A673 (cell line): Measurements from ENCODE around the gene THRB. TPM values are rescaled to one million over a fixed set of nuclear protein-coding genes. Genes with fewer than 3 reads are reported as not detected.

Experiments
- BruUV-seq: library from RNA; stranded (reverse); fragments of 400-500 nt; replicated peaks from 2 replicates; lab custom pipeline; 2021; lab: Mats Ljungman, UMichigan
- CTCF ChIA-PET: fragments of 300-600 bp; sonication (Branson Sonifier 250); formaldehyde crosslinking; loops from one replicate; lab custom pipeline; 2022; ENCODE audit warnings: antibody characterized with exemption; lab: Charles Lee
- POLR2A ChIA-PET: fragments of 300-600 bp; sonication (Branson Sonifier 250); formaldehyde crosslinking; loops from one replicate; lab custom pipeline; 2022; ENCODE audit warnings: antibody characterized with exemption; ENCODE audit not compliant: low non-redundant PET; lab: Charles Lee
- DNase-seq: peaks from one replicate; pipeline ENCODE4 v3.0.0-alpha.2; 2015; ENCODE audit warnings: low spot score
- H3K27ac ChIP-seq: fragments of 200-600 bp; sonication (generic); 2 replicates; pipeline ENCODE4 v1.5.1; 2016; ENCODE audit warnings: mixed run types, low read depth, mild to moderate bottlenecking, mixed read lengths, antibody characterized with exemption, low read length; ENCODE audit not compliant: poor library complexity, severe bottlenecking
- H3K27me3 ChIP-seq: fragments of 200-600 bp; sonication (generic); replicated peaks from 2 replicates; pipeline ENCODE4 v1.6.1; 2017; ENCODE audit warnings: mixed run types, low read depth, mild to moderate bottlenecking, mixed read lengths, antibody characterized with exemption, low read length; ENCODE audit not compliant: insufficient read depth, poor library complexity
- H3K36me3 ChIP-seq: fragments of 200-600 bp; sonication (generic); 2 replicates; pipeline ENCODE4 v1.6.1; 2016; ENCODE audit warnings: mixed run types, mild to moderate bottlenecking, mixed read lengths, antibody characterized with exemption, low read length; ENCODE audit not compliant: insufficient read depth, poor library complexity, severe bottlenecking
- H3K4me1 ChIP-seq: fragments of 200-600 bp; sonication (generic); 2 replicates; pipeline ENCODE4 v1.6.1; 2017; ENCODE audit warnings: mixed run types, mild to moderate bottlenecking, mixed read lengths, antibody characterized with exemption, low read length; ENCODE audit not compliant: insufficient read depth, poor library complexity, severe bottlenecking
- H3K4me3 ChIP-seq: fragments of 200-600 bp; sonication (generic); 2 replicates; pipeline ENCODE4 v1.5.1; 2016; ENCODE audit warnings: low read depth, mixed run types, mild to moderate bottlenecking, mixed read lengths, low read length; ENCODE audit not compliant: poor library complexity, severe bottlenecking
- H3K9me3 ChIP-seq: fragments of 200-600 bp; sonication (generic); 2 replicates; pipeline ENCODE4 v1.6.1; 2016; ENCODE audit warnings: mixed run types, low read depth, mild to moderate bottlenecking, mixed read lengths, antibody characterized with exemption, low read length; ENCODE audit not compliant: poor library complexity, severe bottlenecking
- EZH2 ChIP-seq: fragments of 200-600 bp; sonication (generic); IDR thresholded peaks from 2 replicates; pipeline ENCODE4 v1.6.1; 2017; ENCODE audit warnings: borderline replicate concordance, low read depth, mild to moderate bottlenecking, mixed read lengths, antibody characterized with exemption, low read length; ENCODE audit not compliant: poor library complexity, severe bottlenecking
- intact Hi-C: fragments of 100-400 bp; cut with micrococcal nuclease; formaldehyde crosslinking; loops from one replicate; pipeline ENCODE4 v1.10.0; 2022; ENCODE audit not compliant: unreplicated experiment
- total RNA-seq: library from RNA; stranded (reverse); gene quantifications from 2 replicates; pipeline ENCODE4 v1.2.3, GENCODE V29; 2021
- TF ChIP-seq, protein P1 (sequence below): fragments of 300-800, 200-600 bp; sonication (generic); conservative IDR thresholded peaks from 2 replicates; pipeline ENCODE4 v1.5.1; 2017; ENCODE audit warnings: low read depth, mild to moderate bottlenecking, antibody characterized with exemption, low read length, moderate library complexity, mixed read lengths

The THRB gene
- total RNA-seq, 1 experiment from 2014 or later, result 0.11 TPM

DNA sequence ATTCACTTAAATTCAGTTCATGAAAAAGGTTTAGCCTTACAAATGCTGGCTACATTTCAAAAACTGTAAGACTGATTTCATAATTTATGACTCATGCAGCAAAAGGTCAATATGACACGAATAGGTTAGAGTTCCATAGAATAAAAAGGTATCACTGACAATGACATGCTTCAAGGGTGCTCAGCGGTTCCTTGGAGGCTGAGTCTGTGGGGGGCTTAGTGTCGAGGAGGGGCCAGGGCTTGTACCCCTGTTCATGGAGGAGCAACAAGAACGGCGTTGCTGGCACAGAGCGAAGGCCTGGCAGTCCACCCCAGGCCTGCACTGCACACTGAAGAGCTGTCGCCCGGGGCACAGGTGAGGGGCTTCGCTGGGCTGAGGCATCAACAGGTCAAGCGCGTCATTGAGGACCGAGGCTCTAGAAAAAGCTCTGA is 375.3 kb downstream of the THRB start:
- POLR2A ChIA-PET, result no interaction called here
- Histone ChIP-seq H3K9me3 (no peaks in the 10 kb centered on the region), H3K4me1 (no peaks in the 10 kb centered on the region), H3K4me3 (no peak overlapping the region), H3K27ac (no peak overlapping the region), H3K36me3 (no peaks in the 10 kb centered on the region), H3K27me3 (no peaks in the 10 kb centered on the region)
- no peak for DNase-seq
- CTCF ChIA-PET, result no interaction called here
- intact Hi-C loops, result no loop called here
- TF ChIP-seq, protein P1, sequence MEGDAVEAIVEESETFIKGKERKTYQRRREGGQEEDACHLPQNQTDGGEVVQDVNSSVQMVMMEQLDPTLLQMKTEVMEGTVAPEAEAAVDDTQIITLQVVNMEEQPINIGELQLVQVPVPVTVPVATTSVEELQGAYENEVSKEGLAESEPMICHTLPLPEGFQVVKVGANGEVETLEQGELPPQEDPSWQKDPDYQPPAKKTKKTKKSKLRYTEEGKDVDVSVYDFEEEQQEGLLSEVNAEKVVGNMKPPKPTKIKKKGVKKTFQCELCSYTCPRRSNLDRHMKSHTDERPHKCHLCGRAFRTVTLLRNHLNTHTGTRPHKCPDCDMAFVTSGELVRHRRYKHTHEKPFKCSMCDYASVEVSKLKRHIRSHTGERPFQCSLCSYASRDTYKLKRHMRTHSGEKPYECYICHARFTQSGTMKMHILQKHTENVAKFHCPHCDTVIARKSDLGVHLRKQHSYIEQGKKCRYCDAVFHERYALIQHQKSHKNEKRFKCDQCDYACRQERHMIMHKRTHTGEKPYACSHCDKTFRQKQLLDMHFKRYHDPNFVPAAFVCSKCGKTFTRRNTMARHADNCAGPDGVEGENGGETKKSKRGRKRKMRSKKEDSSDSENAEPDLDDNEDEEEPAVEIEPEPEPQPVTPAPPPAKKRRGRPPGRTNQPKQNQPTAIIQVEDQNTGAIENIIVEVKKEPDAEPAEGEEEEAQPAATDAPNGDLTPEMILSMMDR, result no peak
- no peak for TF ChIP-seq EZH2
- no TSS peak for BruUV-seq

DNA sequence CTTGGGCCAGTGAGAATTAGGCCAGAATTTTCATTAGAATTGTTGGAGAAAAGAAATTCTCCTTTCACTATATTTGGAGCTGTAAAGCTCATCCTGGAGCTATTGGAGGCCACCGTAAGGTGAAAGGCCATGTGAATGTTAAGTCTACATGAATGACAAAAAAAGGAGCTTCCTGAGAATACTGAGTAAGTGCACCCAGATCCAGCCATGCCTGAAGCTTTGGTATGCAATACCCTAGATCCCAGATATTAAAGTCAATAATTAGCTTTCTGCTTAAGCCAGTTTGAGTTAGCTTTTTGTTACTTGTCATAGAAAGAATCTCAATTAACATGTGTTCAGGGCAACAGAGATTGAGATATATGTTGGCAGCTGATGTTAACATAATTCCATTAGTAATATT is 377.1 kb downstream of the THRB start:
- no TSS peak for BruUV-seq
- no peaks in the 10 kb centered on the region for H3K36me3 ChIP-seq
- no peak overlapping the region for H3K27ac ChIP-seq
- TF ChIP-seq EZH2, result no peak
- TF ChIP-seq, protein P1, result no peak
- H3K4me1 ChIP-seq, result no peaks in the 10 kb centered on the region
- ChIA-PET CTCF (no interaction called here), POLR2A (no interaction called here)
- DNase-seq, result no peak
- H3K4me3 ChIP-seq, result no peak overlapping the region
- H3K9me3 ChIP-seq, result no peaks in the 10 kb centered on the region
- peaks cover 3% of the 10 kb centered on the region for H3K27me3 ChIP-seq
- intact Hi-C loops, result no loop called here

DNA sequence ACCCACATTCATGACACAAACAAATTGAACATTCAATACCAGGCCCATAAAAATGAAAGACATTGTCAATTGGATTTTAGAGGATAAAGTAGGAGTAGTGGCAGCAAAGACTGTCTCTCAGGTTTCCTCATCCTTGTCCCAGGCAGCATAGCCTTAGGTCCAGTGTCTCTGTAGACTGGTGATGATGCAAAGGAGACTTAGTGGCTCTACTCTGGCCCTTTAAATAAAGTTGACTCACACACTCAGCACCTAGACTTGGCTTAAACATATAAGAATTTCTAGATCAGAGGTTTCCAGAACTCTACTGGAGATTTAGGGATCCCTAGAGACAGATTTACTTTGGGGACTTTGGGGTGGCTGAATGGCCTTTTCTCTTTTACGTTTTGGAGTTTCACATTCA is 382.9 kb downstream of the THRB start:
- Histone ChIP-seq H3K4me1 (no peaks in the 10 kb centered on the region), H3K4me3 (no peak overlapping the region), H3K36me3 (no peaks in the 10 kb centered on the region), H3K9me3 (no peaks in the 10 kb centered on the region), H3K27me3 (peaks cover 3% of the 10 kb centered on the region), H3K27ac (no peak overlapping the region)
- ChIA-PET POLR2A (no interaction called here), CTCF (no interaction called here)
- no peak for DNase-seq
- intact Hi-C loops, result no loop called here
- TF ChIP-seq, protein P1, result no peak
- TF ChIP-seq EZH2, result no peak
- BruUV-seq, result no TSS peak
